Endothelial cell of umbilical vein (primary cell): ENCODE measurements around the gene B4GALT5. TPM values are rescaled to one million over a fixed set of nuclear protein-coding genes. Genes with fewer than 3 reads are reported as not detected.

Source experiments
- BruUV-seq: library from RNA; stranded (reverse); fragments of 400-500 nt; replicated peaks from 2 replicates; lab custom pipeline; 2021; lab: Mats Ljungman, UMichigan
- CTCF ChIA-PET: fragments of 300-600, 350-600 bp; sonication (Branson Sonifier 250); formaldehyde crosslinking; loops from one replicate; lab custom pipeline; 2021; ENCODE audit warnings: antibody characterized with exemption, inconsistent platforms; lab: Charles Lee
- POLR2A ChIA-PET: fragments of 300-600, 350-600 bp; sonication (Branson Sonifier 250); formaldehyde crosslinking; loops from one replicate; lab custom pipeline; 2021; ENCODE audit warnings: antibody characterized with exemption, inconsistent platforms; lab: Charles Lee
- DNase-seq: peaks from one replicate; pipeline ENCODE4 v3.0.0-alpha.2; 2011; ENCODE audit warnings: low read depth, low spot score
- FAIRE-seq: peaks from 2 replicates; lab custom pipeline; 2011; peaks lifted over from hg19 to GRCh38; lab: Jason Lieb, UNC
- H2AFZ ChIP-seq: 2 replicates; pipeline ENCODE4 v1.6.0; 2012; ENCODE audit warnings: low read depth, low read length, control low read depth, inconsistent platforms
- H3K27ac ChIP-seq: 2 replicates; pipeline ENCODE4 v1.5.1; 2011; ENCODE audit warnings: low read depth, mild to moderate bottlenecking, control low read depth, low read length, moderate library complexity; ENCODE audit not compliant: insufficient read depth
- H3K27me3 ChIP-seq, 2 experiments: 2 replicates each; pipeline versions ENCODE4 v1.6.0 to v1.6.1; 2011; ENCODE audit warnings: low read length in 2 of 2, mixed read lengths in 1 of 2; ENCODE audit not compliant: control insufficient read depth in 2 of 2, insufficient read depth in 2 of 2
- H3K36me3 ChIP-seq, 2 experiments: 2 replicates in 1 of 2; 3 replicates in 1 of 2; pipeline ENCODE4 v1.5.1; 2011; ENCODE audit warnings: low read length in 2 of 2, mild to moderate bottlenecking in 1 of 2, moderate library complexity in 1 of 2; ENCODE audit not compliant: control insufficient read depth in 2 of 2, insufficient read depth in 2 of 2; ENCODE audit errors: extremely low read depth in 1 of 2
- H3K4me1 ChIP-seq: 3 replicates; pipeline ENCODE4 v1.5.1; 2011; ENCODE audit warnings: mild to moderate bottlenecking, low read length; ENCODE audit not compliant: control insufficient read depth, insufficient read depth; ENCODE audit errors: extremely low read depth
- H3K4me2 ChIP-seq: 2 replicates; pipeline ENCODE4 v1.6.1; 2011; ENCODE audit warnings: low read length, control low read depth, mixed read lengths; ENCODE audit not compliant: insufficient read depth
- H3K4me3 ChIP-seq, 3 experiments: fragments of 200-600 bp in 1 of 3; sonication (generic), shearing (Covaris generic) in 1 of 3; replicated peaks in 1 of 3; 2 replicates each; pipeline ENCODE4 v1.5.1; 2011 to 2016; ENCODE audit warnings: control low read depth in 3 of 3, low read length in 3 of 3, mild to moderate bottlenecking in 2 of 3, inconsistent platforms in 1 of 3, low read depth in 1 of 3, moderate library complexity in 1 of 3; ENCODE audit not compliant: insufficient read depth in 1 of 3
- H3K79me2 ChIP-seq: 2 replicates; pipeline ENCODE4 v1.6.0; 2012; ENCODE audit warnings: low read length, inconsistent platforms; ENCODE audit not compliant: control insufficient read depth, insufficient read depth
- H3K9ac ChIP-seq: replicated peaks from 2 replicates; pipeline ENCODE3; 2011; ENCODE audit warnings: low read length, control low read depth; ENCODE audit not compliant: insufficient read depth; ENCODE audit errors: extremely low read depth
- H3K9me1 ChIP-seq: replicated peaks from 3 replicates; pipeline ENCODE4 v1.6.0; 2011; ENCODE audit warnings: mild to moderate bottlenecking, low read length; ENCODE audit not compliant: control insufficient read depth, insufficient read depth; ENCODE audit errors: extremely low read depth
- H3K9me3 ChIP-seq: replicated peaks from 2 replicates; pipeline ENCODE4 v1.5.1; 2012; ENCODE audit warnings: low read length, inconsistent platforms; ENCODE audit not compliant: control insufficient read depth, insufficient read depth
- H4K20me1 ChIP-seq: replicated peaks from 2 replicates; pipeline ENCODE3; 2011; ENCODE audit warnings: mild to moderate bottlenecking, low read length; ENCODE audit not compliant: control insufficient read depth, insufficient read depth; ENCODE audit errors: extremely low read depth
- EZH2 ChIP-seq: IDR thresholded peaks from 2 replicates; pipeline ENCODE4 v1.6.1; 2012; ENCODE audit warnings: borderline replicate concordance, low read depth, mild to moderate bottlenecking, moderate library complexity, low read length, inconsistent platforms; ENCODE audit not compliant: severe bottlenecking
- FOS ChIP-seq: IDR thresholded peaks from 2 replicates; pipeline ENCODE4 v1.6.1; 2011; ENCODE audit warnings: mild to moderate bottlenecking, low read length, moderate library complexity, borderline replicate concordance; ENCODE audit not compliant: insufficient read depth
- JUN ChIP-seq: IDR thresholded peaks from 2 replicates; pipeline ENCODE4 v1.6.1; 2011; ENCODE audit warnings: borderline replicate concordance, low read depth; ENCODE audit not compliant: insufficient read length, insufficient read depth
- POLR2A ChIP-seq: IDR thresholded peaks from 2 replicates; pipeline ENCODE4 v1.6.1; 2012; ENCODE audit warnings: low read depth, mild to moderate bottlenecking, control low read depth, low read length
- POLR2AphosphoS5 ChIP-seq: IDR thresholded peaks from 2 replicates; pipeline ENCODE4 v1.6.1; 2012; ENCODE audit warnings: low read depth, mild to moderate bottlenecking, control low read depth, low read length, moderate library complexity; ENCODE audit not compliant: insufficient read depth
- dilution Hi-C: fragments of 300-500 bp; cut with MboI; formaldehyde crosslinking; loops from one replicate; pipeline ENCODE4 v1.15.0; 2019; ENCODE audit warnings: low sequenced_read_pairs; ENCODE audit not compliant: extremely low pct_ligation_motif_present
- intact Hi-C: fragments of 100-400 bp; cut with micrococcal nuclease; formaldehyde crosslinking; loops from one replicate; pipeline ENCODE4 v1.10.0; 2022
- polyA plus RNA-seq, 4 experiments: library from polyadenylated mRNA; depleted of rRNA in 3 of 4; stranded (reverse) in 3 of 4; unstranded in 1 of 4; fragments of >200 nt; gene quantifications; 2 replicates each; pipeline versions ENCODE4 v1.2.1 to v1.2.3, GENCODE V29; 2011 to 2012; ENCODE audit warnings: missing spikeins in 1 of 4
- total RNA-seq: library from RNA; stranded (reverse); gene quantifications from 2 replicates; pipeline ENCODE4 v1.2.3, GENCODE V29; 2021
- TF ChIP-seq, protein P1 (sequence below), 2 donors: IDR thresholded peaks; 1 replicate in 1 of 2; 2 replicates in 1 of 2; pipeline ENCODE4 v1.5.1; 2011; ENCODE audit warnings: low read length in 2 of 2, mild to moderate bottlenecking in 2 of 2, moderate library complexity in 2 of 2, control low read depth in 1 of 2, inconsistent platforms in 1 of 2, low read depth in 1 of 2; ENCODE audit not compliant: insufficient read depth in 1 of 2; ENCODE audit errors: extremely low read depth in 1 of 2
- TF ChIP-seq, protein P2 (sequence below): IDR thresholded peaks from 2 replicates; pipeline ENCODE4 v1.6.1; 2011; ENCODE audit not compliant: insufficient read depth, insufficient read length

B4GALT5 gene
- total and polyA plus RNA-seq, 2 donors (not counting 3 experiments of a cell fraction or from before 2014, with no cell fraction given) = 54.4 to 70.1 TPM

DNA sequence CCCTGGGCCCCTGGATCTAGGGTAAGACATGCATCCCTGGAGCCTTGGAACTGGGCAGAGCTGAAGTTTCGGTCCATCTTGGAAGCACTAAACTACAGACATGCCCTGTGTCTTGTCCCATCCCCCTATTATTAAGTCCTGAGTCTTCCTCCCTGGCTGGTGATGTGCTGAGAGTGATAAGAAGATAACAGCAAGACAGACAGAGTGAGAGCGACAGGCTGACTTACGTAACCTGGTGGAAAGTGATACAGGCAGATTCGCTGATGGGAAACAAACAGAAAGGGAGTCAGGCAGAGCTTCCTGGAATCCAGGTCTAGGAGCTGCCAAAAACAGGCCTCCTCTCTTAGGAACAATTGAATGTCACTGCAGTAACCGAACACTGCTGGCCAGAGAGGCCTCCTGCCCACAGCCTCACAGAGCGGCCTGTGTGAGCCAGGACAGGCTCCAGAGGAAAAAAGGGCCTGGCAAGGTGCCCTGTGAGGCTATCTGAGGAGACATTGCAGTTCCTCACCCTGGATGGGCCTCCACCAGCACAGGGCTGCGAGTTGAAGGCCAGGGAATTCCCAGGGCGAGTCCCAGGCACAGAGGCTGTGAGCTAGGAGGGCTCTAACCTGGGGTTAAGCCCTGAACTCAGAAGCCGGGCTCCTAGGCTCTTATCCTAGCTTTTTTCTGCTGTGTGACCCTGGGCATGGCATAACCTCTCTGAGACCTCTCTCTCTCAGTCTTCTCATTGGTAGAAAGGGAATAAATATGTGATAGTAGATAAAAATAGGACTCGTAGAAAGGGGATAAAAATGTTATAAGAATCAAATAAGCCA lies 34.2 kb upstream of the B4GALT5 start:
- dilution Hi-C loops = no loop called here
- Histone ChIP-seq H3K4me3 (no peak overlapping the region), H3K79me2 (no peaks in the 10 kb centered on the region), H2AFZ (peak overlapping the region; percentile 57), H3K9ac (no peak overlapping the region), H3K9me3 (no peaks in the 10 kb centered on the region), H3K36me3 (no peaks in the 10 kb centered on the region), H3K27me3 (no peaks in the 10 kb centered on the region), H3K9me1 (no peaks in the 10 kb centered on the region), H4K20me1 (no peaks in the 10 kb centered on the region), H3K4me2 (no peak overlapping the region), H3K4me1 (no peaks in the 10 kb centered on the region), H3K27ac (no peak overlapping the region)
- FAIRE-seq (no peak), DNase-seq (peak; percentile 69)
- ChIA-PET POLR2A (interaction anchor here (0.6 kb wide), 1 partner anchor 20 kb away, joined by 7 read pairs; no protein-coding TSS in a partner anchor), CTCF (interaction anchor here (0.9 to 1.4 kb wide), 4 partner anchors 10 to 28 kb away, joined by 3 read pairs; no protein-coding TSS in a partner anchor)
- no TSS peak for BruUV-seq
- no peak for TF ChIP-seq FOS
- TF ChIP-seq, protein P1, sequence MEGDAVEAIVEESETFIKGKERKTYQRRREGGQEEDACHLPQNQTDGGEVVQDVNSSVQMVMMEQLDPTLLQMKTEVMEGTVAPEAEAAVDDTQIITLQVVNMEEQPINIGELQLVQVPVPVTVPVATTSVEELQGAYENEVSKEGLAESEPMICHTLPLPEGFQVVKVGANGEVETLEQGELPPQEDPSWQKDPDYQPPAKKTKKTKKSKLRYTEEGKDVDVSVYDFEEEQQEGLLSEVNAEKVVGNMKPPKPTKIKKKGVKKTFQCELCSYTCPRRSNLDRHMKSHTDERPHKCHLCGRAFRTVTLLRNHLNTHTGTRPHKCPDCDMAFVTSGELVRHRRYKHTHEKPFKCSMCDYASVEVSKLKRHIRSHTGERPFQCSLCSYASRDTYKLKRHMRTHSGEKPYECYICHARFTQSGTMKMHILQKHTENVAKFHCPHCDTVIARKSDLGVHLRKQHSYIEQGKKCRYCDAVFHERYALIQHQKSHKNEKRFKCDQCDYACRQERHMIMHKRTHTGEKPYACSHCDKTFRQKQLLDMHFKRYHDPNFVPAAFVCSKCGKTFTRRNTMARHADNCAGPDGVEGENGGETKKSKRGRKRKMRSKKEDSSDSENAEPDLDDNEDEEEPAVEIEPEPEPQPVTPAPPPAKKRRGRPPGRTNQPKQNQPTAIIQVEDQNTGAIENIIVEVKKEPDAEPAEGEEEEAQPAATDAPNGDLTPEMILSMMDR (IDR thresholded peaks at IDR 0.05; ENCODE audit: extremely low read depth in 1 of 2, insufficient read depth in 1 of 2, low read depth in 1 of 2, low read length in 2 of 2) = no peak
- TF ChIP-seq POLR2AphosphoS5 = no peak
- TF ChIP-seq EZH2 = no peak
- TF ChIP-seq, protein P2, sequence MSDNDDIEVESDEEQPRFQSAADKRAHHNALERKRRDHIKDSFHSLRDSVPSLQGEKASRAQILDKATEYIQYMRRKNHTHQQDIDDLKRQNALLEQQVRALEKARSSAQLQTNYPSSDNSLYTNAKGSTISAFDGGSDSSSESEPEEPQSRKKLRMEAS = no peak
- no peak for TF ChIP-seq JUN
- TF ChIP-seq POLR2A = no peak
- intact Hi-C loops = no loop called here
